HCT116 (cell line): ENCODE measurements around the gene SLFN5.
"Not testable (repeated sequence)": the region's sequence is repeated elsewhere in the genome, so short reads cannot be mapped to it uniquely, and the experiment has no call there.

Source experiments
- CEBPB ChIP-seq: IDR thresholded peaks from 2 replicates; pipeline ENCODE4 v1.6.1; 2012; ENCODE audit warnings: low read depth
- EGR1 ChIP-seq: IDR thresholded peaks from 2 replicates; pipeline ENCODE4 v1.6.1; 2012; ENCODE audit warnings: low read depth
- EZH2 ChIP-seq: fragments of 200-600 bp; sonication (generic); IDR thresholded peaks from 2 replicates; pipeline ENCODE4 v1.6.1; 2017; ENCODE audit warnings: antibody characterized with exemption, mixed run types
- POLR2A ChIP-seq: IDR thresholded peaks from 2 replicates; pipeline ENCODE4 v1.7.0; 2011; ENCODE audit warnings: borderline replicate concordance; ENCODE audit not compliant: insufficient read depth, insufficient read length; ENCODE audit errors: extremely low read depth
- POLR2AphosphoS5 ChIP-seq: IDR thresholded peaks from 2 replicates; pipeline ENCODE4 v1.6.1; 2011; ENCODE audit warnings: mild to moderate bottlenecking, low read depth, low read length, moderate library complexity
- RAD21 ChIP-seq: IDR thresholded peaks from 2 replicates; pipeline ENCODE4 v1.6.1; 2012; ENCODE audit warnings: low read depth, mild to moderate bottlenecking
- SIN3A ChIP-seq: IDR thresholded peaks from 2 replicates; pipeline ENCODE4 v1.6.1; 2012; ENCODE audit warnings: low read depth
- TCF7L2 ChIP-seq: IDR thresholded peaks from 2 replicates; pipeline ENCODE4 v1.7.0; 2011; ENCODE audit warnings: borderline replicate concordance, inconsistent platforms; ENCODE audit not compliant: insufficient read depth, insufficient read length; ENCODE audit errors: extremely low read depth
- YY1 ChIP-seq: IDR thresholded peaks from 2 replicates; pipeline ENCODE4 v1.6.1; 2011; ENCODE audit warnings: low read length, low read depth, moderate library complexity, mild to moderate bottlenecking; ENCODE audit not compliant: insufficient replicate concordance; ENCODE audit errors: extremely low read depth
- ZFX ChIP-seq: fragments of 450-650 bp; IDR thresholded peaks from 2 replicates; pipeline ENCODE4 v1.6.1; 2017
- ZNF274 ChIP-seq: fragments of 200-500 bp; sonication (Bioruptor generic); IDR thresholded peaks from 2 replicates; pipeline ENCODE4 v1.6.1; 2014; ENCODE audit warnings: mild to moderate bottlenecking, low read depth, low read length, inconsistent platforms
- TF ChIP-seq, protein P1 (sequence below), 3 experiments: fragments of 200-600 bp in 1 of 3; sonication (generic) in 1 of 3; IDR thresholded peaks in 2 of 3; conservative IDR thresholded peaks in 1 of 3; 2 replicates each; pipeline ENCODE4 v1.5.1; 2012 to 2017; ENCODE audit warnings: low read depth in 2 of 3, low read length in 2 of 3, antibody characterized with exemption in 1 of 3, borderline replicate concordance in 1 of 3, control low read depth in 1 of 3, mild to moderate bottlenecking in 1 of 3, mixed read lengths in 1 of 3, mixed run types in 1 of 3, moderate library complexity in 1 of 3; ENCODE audit not compliant: insufficient read depth in 1 of 3
- TF ChIP-seq, protein P2 (sequence below): IDR thresholded peaks from 2 replicates; pipeline ENCODE4 v1.6.1; 2012; ENCODE audit warnings: low read depth

DNA sequence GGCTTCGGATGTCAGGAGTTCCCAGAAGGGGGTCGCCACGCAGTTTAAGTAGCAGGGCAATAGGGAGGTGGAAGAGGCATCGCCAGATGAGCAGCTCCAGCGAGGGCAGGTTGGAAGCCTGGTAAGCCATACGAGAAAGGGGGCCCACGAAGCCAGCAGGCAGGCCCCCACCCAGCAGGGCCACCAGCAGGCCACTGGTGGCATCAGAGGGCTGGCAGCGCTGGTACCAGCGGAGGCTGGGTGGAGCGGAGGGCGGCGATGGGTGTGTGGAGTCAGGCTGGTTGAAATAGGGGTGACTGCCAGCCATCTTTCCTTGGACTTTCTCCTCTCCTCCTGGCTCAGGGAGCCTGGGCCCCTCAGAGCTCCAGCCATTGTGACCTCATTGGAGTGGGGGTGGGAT is 48.9 kb upstream of the SLFN5 start, which contains the start of gene SLC35G3:
- TF ChIP-seq POLR2A, POLR2AphosphoS5, ZFX, SIN3A, EGR1, ZNF274, TCF7L2, YY1, EZH2, RAD21, CEBPB: not testable (repeated sequence)
- TF ChIP-seq, protein P1, sequence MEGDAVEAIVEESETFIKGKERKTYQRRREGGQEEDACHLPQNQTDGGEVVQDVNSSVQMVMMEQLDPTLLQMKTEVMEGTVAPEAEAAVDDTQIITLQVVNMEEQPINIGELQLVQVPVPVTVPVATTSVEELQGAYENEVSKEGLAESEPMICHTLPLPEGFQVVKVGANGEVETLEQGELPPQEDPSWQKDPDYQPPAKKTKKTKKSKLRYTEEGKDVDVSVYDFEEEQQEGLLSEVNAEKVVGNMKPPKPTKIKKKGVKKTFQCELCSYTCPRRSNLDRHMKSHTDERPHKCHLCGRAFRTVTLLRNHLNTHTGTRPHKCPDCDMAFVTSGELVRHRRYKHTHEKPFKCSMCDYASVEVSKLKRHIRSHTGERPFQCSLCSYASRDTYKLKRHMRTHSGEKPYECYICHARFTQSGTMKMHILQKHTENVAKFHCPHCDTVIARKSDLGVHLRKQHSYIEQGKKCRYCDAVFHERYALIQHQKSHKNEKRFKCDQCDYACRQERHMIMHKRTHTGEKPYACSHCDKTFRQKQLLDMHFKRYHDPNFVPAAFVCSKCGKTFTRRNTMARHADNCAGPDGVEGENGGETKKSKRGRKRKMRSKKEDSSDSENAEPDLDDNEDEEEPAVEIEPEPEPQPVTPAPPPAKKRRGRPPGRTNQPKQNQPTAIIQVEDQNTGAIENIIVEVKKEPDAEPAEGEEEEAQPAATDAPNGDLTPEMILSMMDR (IDR thresholded peaks at IDR 0.05 in 2 of 3, conservative IDR thresholded peaks at IDR 0.05 in 1 of 3; ENCODE audit: borderline replicate concordance in 1 of 3, insufficient read depth in 1 of 3, low read depth in 2 of 3, low read length in 2 of 3): not testable (repeated sequence)
- TF ChIP-seq, protein P2, sequence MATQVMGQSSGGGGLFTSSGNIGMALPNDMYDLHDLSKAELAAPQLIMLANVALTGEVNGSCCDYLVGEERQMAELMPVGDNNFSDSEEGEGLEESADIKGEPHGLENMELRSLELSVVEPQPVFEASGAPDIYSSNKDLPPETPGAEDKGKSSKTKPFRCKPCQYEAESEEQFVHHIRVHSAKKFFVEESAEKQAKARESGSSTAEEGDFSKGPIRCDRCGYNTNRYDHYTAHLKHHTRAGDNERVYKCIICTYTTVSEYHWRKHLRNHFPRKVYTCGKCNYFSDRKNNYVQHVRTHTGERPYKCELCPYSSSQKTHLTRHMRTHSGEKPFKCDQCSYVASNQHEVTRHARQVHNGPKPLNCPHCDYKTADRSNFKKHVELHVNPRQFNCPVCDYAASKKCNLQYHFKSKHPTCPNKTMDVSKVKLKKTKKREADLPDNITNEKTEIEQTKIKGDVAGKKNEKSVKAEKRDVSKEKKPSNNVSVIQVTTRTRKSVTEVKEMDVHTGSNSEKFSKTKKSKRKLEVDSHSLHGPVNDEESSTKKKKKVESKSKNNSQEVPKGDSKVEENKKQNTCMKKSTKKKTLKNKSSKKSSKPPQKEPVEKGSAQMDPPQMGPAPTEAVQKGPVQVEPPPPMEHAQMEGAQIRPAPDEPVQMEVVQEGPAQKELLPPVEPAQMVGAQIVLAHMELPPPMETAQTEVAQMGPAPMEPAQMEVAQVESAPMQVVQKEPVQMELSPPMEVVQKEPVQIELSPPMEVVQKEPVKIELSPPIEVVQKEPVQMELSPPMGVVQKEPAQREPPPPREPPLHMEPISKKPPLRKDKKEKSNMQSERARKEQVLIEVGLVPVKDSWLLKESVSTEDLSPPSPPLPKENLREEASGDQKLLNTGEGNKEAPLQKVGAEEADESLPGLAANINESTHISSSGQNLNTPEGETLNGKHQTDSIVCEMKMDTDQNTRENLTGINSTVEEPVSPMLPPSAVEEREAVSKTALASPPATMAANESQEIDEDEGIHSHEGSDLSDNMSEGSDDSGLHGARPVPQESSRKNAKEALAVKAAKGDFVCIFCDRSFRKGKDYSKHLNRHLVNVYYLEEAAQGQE: not testable (repeated sequence)
